K562 (cell line): ENCODE measurements around the gene CENPV. TPM values are rescaled to one million over a fixed set of nuclear protein-coding genes. Genes with fewer than 3 reads are reported as not detected.
A peak's percentile ranks its signal among the peaks of the same experiment; 100 is the strongest.
"Not testable (repeated sequence)": the region's sequence is repeated elsewhere in the genome, so short reads cannot be mapped to it uniquely, and the experiment has no call there.

ENCODE experiments used
- ATAC-seq: fragments of 200-7000 bp; cut with Tn5 transposase; 3 replicates; pipeline ENCODE4 v1.9.1; 2020; ENCODE audit warnings: moderate library complexity
- BruUV-seq: library from RNA; stranded (reverse); fragments of 400-500 nt; replicated peaks from 2 replicates; lab custom pipeline; 2021; lab: Mats Ljungman, UMichigan
- CTCF ChIA-PET: fragments of 300-600 bp; formaldehyde crosslinking; extraction: SDS; loops from one replicate; lab custom pipeline; 2021; ENCODE audit warnings: low intra/inter-chr PET ratio; lab: Yijun Ruan, JAX
- POLR2A ChIA-PET: fragments of 300-600, 350-650 bp; sonication (Branson Sonifier 250); formaldehyde crosslinking; extraction: SDS; loops from one replicate; lab custom pipeline; 2021; ENCODE audit warnings: antibody characterized with exemption, inconsistent platforms; lab: Yijun Ruan, JAX
- DNase-seq, 4 experiments: peaks; one replicate each; pipeline versions ENCODE4 v3.0.0 to v3.0.0-alpha.2; 2011 to 2018; ENCODE audit warnings: low spot score in 3 of 4, mixed read lengths in 3 of 4; ENCODE audit errors: extremely low read depth in 1 of 4
- FAIRE-seq: peaks from 2 replicates; lab custom pipeline; 2011; peaks lifted over from hg19 to GRCh38; lab: Jason Lieb, UNC
- H2AFZ ChIP-seq: 2 replicates; pipeline ENCODE4 v1.6.0; 2011; ENCODE audit warnings: low read depth, low read length, control low read depth, inconsistent platforms
- H3K27ac ChIP-seq: fragments of 200-600 bp; 3 replicates; pipeline ENCODE4 v1.8.0; 2011; ENCODE audit warnings: low read depth, mild to moderate bottlenecking, control low read depth, inconsistent platforms, low read length, moderate library complexity, mixed read lengths; ENCODE audit errors: extremely low read depth
- H3K27me3 ChIP-seq, 2 experiments: fragments of 300-600 bp in 1 of 2; 2 replicates in 1 of 2; 3 replicates in 1 of 2; pipeline versions ENCODE4 v1.6.0 to v1.8.0; 2011; ENCODE audit warnings: inconsistent platforms in 2 of 2, low read length in 2 of 2, mild to moderate bottlenecking in 1 of 2, mixed read lengths in 1 of 2, moderate library complexity in 1 of 2; ENCODE audit not compliant: control insufficient read depth in 2 of 2, insufficient read depth in 2 of 2
- H3K36me3 ChIP-seq: fragments of 300-600 bp; 3 replicates; pipeline ENCODE4 v1.8.0; 2011; ENCODE audit warnings: mild to moderate bottlenecking, low read length, inconsistent platforms; ENCODE audit not compliant: control insufficient read depth, insufficient read depth
- H3K4me1 ChIP-seq, 2 experiments: fragments of 200-600 bp in 1 of 2; replicated peaks in 1 of 2; 2 replicates in 1 of 2; 3 replicates in 1 of 2; pipeline versions ENCODE4 v1.5.1 to v1.8.0; 2011; ENCODE audit warnings: inconsistent platforms in 2 of 2, low read length in 2 of 2, mild to moderate bottlenecking in 1 of 2, mixed read lengths in 1 of 2, moderate library complexity in 1 of 2; ENCODE audit not compliant: control insufficient read depth in 2 of 2, insufficient read depth in 2 of 2
- H3K4me2 ChIP-seq: 2 replicates; pipeline ENCODE4 v1.6.1; 2011; ENCODE audit warnings: low read length, control low read depth, inconsistent platforms, mixed read lengths; ENCODE audit not compliant: insufficient read depth
- H3K4me3 ChIP-seq: fragments of 200-600 bp; sonication (generic), shearing (Covaris generic); 2 replicates; pipeline ENCODE4 v1.5.1; 2016; ENCODE audit warnings: control low read depth, inconsistent platforms
- H3K79me2 ChIP-seq: fragments of 200-600 bp; 3 replicates; pipeline ENCODE4 v1.8.0; 2011; ENCODE audit warnings: low read length, inconsistent platforms; ENCODE audit not compliant: control insufficient read depth, insufficient read depth
- H3K9ac ChIP-seq, 2 experiments: 2 replicates each; pipeline versions ENCODE4 v1.6.0 to v1.6.1; 2011; ENCODE audit warnings: low read depth in 2 of 2, low read length in 2 of 2, control low read depth in 1 of 2, inconsistent platforms in 1 of 2, mild to moderate bottlenecking in 1 of 2, mixed read lengths in 1 of 2; ENCODE audit not compliant: insufficient read depth in 1 of 2
- H3K9me1 ChIP-seq: one replicate; pipeline ENCODE4 v1.6.0; 2011; ENCODE audit warnings: inconsistent platforms, mild to moderate bottlenecking, low read length, moderate library complexity; ENCODE audit not compliant: control insufficient read depth, insufficient read depth
- H3K9me3 ChIP-seq: replicated peaks from 2 replicates; pipeline ENCODE4 v1.5.1; 2011; ENCODE audit warnings: low read depth, low read length, inconsistent platforms; ENCODE audit not compliant: control insufficient read depth, insufficient read depth
- H4K20me1 ChIP-seq: replicated peaks from 2 replicates; pipeline ENCODE4 v1.6.1; 2011; ENCODE audit warnings: low read length, inconsistent platforms, mixed read lengths; ENCODE audit not compliant: control insufficient read depth, insufficient read depth
- ZNF395 ChIP-seq: fragments of 200-800 bp; sonication (Bioruptor generic); IDR thresholded peaks from 2 replicates; pipeline ENCODE4 v1.6.1; 2017; ENCODE audit warnings: missing genetic modification characterization, missing compliant biosample characterization
- ZNF766 ChIP-seq: fragments of 200-800 bp; sonication (Bioruptor generic); conservative IDR thresholded peaks from 2 replicates; pipeline ENCODE4 v1.6.1; 2016; ENCODE audit warnings: missing genetic modification characterization, missing compliant biosample characterization
- WGBS: fragments of 100-300 bp; shearing (Covaris generic); methylation state at CpG from one replicate; pipeline ENCODE4 v1.1.6; 2016; ENCODE audit warnings: low coverage, mixed read lengths; ENCODE audit not compliant: insufficient coverage; ENCODE audit errors: missing lambda C conversion rate; 5-methylcytosine and 5-hydroxymethylcytosine counted together
- in situ Hi-C: fragments of 300-500 bp; cut with MboI; formaldehyde crosslinking; loops from 4 replicates; pipeline ENCODE4 v1.15.0; 2018; ENCODE audit warnings: inconsistent platforms, mixed read lengths
- intact Hi-C: fragments of 100-400 bp; cut with micrococcal nuclease; formaldehyde crosslinking; loops from 2 replicates; pipeline ENCODE4 v1.14.2; 2022
- polyA plus RNA-seq, 8 experiments: library from polyadenylated mRNA; depleted of rRNA in 4 of 8; stranded (reverse) in 5 of 8; unstranded in 3 of 8; fragments of >200 nt; fragmentation: Nextera tagmentation in 2 of 8; fragmentation: Illumina TruSeq in 1 of 8; extraction: Ambion mirVana in 2 of 8; extraction: Trizol in 1 of 8; gene quantifications; 2 replicates each; pipeline versions ENCODE4 v1.2.1 to v1.2.3, GENCODE V29; 2011 to 2014; ENCODE audit warnings: inconsistent platforms in 1 of 8, missing spikeins in 1 of 8
- total RNA-seq, 7 experiments: library from RNA; depleted of rRNA in 6 of 7; stranded (reverse); fragments of >200 nt in 6 of 7; fragmentation: Illumina TruSeq in 2 of 7; extraction: Trizol in 2 of 7; gene quantifications; 2 replicates each; pipeline versions ENCODE4 v1.2.1 to v1.2.3, GENCODE V29; 2011 to 2021; ENCODE audit warnings: low replicate concordance in 1 of 7

CENPV gene
- total and polyA plus RNA-seq, 9 of the 15 experiments (the other 6 are each of a cell fraction or from before 2014, with no cell fraction given), result 17.8 to 131 (median 89.3) TPM

GRCh38 chr17:16386126-16386507 lies 32.8 kb upstream of the CENPV start:
- Histone ChIP-seq H3K79me2 (peaks cover 48% of the 10 kb centered on the region), H3K9ac (peak overlapping the region; percentile 80 to 93; a peak in 3 of 4 replicates), H2AFZ (peak overlapping the region; percentile 96), H3K4me1 (peaks cover 13 to 14% of the 10 kb centered on the region in 2 experiments; a peak in 3 of 5 replicates), H3K4me2 (peak overlapping the region; percentile 82), H3K27ac (peak overlapping the region; percentile 90), H4K20me1 (peaks cover 11% of the 10 kb centered on the region; the same call in 1 of the 2 replicates), H3K36me3 (peaks cover 29% of the 10 kb centered on the region; the same call in 2 of the 3 replicates)
- H3K4me3 ChIP-seq, in situ Hi-C loops, H3K9me3 ChIP-seq, H3K9me1 ChIP-seq, ATAC-seq, FAIRE-seq, BruUV-seq, H3K27me3 ChIP-seq, DNase-seq: not testable (repeated sequence)
- intact Hi-C loops, result loop anchor here (1.0 kb wide), 1 partner anchor 29 kb away; the partner anchor contains the start of gene TRPV2
- TF ChIP-seq ZNF766, result 0 out of 2 replicates have a peak, but pooled peaks have one; percentile 33
- TF ChIP-seq ZNF395 (CRISPR knock-in tag), result 0 out of 2 replicates have a peak, but pooled peaks have one; percentile 34
- CTCF ChIA-PET, result interaction anchor here (0.7 kb wide), 1 partner anchor 29 kb away, joined by 4 read pairs; the partner anchor contains the start of gene TRPV2
- POLR2A ChIA-PET, result interaction anchor here (0.6 kb wide), 1 partner anchor 63 kb away, joined by 3 read pairs; no protein-coding TSS in a partner anchor
- WGBS, result 28% methylated on average over 9 of the region's 23 CpGs
